C4-2B (cell line): ENCODE data around the gene C19orf73.

ENCODE experiments used
- H3K27ac ChIP-seq: fragments of 450-650 bp; 2 replicates; pipeline ENCODE4 v1.5.1; 2017
- CTCF ChIP-seq: fragments of 450-650 bp; conservative IDR thresholded peaks from 2 replicates; pipeline ENCODE4 v1.5.1; 2017; ENCODE audit warnings: mild to moderate bottlenecking
- ZFX ChIP-seq: fragments of 450-650 bp; IDR thresholded peaks from 2 replicates; pipeline ENCODE4 v1.6.1; 2017

Gene C19orf73

DNA sequence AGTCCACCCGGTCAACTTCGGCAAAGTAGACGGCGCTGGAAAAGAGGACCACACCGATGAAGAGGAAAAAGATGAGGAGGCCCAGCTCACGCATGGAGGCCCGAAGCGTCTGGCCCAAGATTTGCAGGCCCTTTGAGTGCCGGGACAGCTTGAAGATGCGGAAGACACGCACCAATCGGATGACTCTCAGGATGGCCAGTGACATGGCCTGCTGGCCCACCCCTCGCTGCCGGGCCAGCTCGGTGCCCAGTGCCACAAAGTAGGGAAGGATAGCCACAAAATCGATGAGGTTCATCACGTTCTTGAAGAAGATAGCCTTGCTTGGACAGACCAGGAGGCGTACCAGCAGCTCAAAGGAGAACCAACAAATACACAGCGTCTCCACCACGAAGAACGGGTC, 48.5 kb downstream of the C19orf73 start:
- TF ChIP-seq ZFX (no peak), CTCF (no peak)
- H3K27ac ChIP-seq, result no peak overlapping the region

DNA sequence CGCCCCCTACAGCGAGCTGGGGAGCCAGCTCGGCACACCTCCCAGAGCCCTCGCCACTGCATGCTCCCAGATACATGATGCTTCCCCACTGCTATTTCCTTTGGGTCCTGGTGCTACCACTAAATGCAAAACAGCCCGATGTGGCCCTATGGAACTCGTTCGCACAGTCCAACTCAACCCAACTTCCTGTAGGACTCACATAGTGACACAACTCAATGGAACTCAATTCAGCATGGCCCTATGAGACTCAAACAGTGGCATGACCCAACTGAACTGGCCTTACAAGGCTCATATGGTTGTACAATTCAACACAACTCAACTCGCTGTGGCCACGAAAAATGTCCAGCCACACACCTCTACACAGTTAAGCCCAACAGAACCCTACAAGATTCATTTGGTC, 49.9 kb downstream of the C19orf73 start:
- TF ChIP-seq ZFX, result no peak
- no peak for TF ChIP-seq CTCF
- no peak overlapping the region for H3K27ac ChIP-seq
